ENCODE measurements around the gene LRCH3.

GRCh38 chr3:197913641-197914380 is 122.8 kb downstream of the LRCH3 start:
- TF ChIP-seq CTCF (IDR thresholded peaks at IDR 0.05; ENCODE audit: insufficient read depth, low read length) (no peak), GABPA (IDR thresholded peaks at IDR 0.05; ENCODE audit: low read depth) (no peak), POLR2AphosphoS5 (IDR thresholded peaks at IDR 0.05; ENCODE audit: low read depth) (no peak)

Measured in HL-60 (cell line).